OCI-LY3 (cell line): ENCODE results near the gene BEND5.

Source experiments
- EZH2phosphoT487 ChIP-seq: fragments of 200-600 bp; shearing (Covaris generic); IDR thresholded peaks from 2 replicates; pipeline ENCODE4 v1.6.1; 2018; ENCODE audit warnings: antibody characterized with exemption, mixed run types, low read depth
- TF ChIP-seq, protein P1 (sequence below): fragments of 200-600, 300-600 bp; sonication (generic); IDR thresholded peaks from 2 replicates; pipeline ENCODE4 v1.5.1; 2014; ENCODE audit warnings: antibody characterized with exemption, low read length, low read depth

DNA sequence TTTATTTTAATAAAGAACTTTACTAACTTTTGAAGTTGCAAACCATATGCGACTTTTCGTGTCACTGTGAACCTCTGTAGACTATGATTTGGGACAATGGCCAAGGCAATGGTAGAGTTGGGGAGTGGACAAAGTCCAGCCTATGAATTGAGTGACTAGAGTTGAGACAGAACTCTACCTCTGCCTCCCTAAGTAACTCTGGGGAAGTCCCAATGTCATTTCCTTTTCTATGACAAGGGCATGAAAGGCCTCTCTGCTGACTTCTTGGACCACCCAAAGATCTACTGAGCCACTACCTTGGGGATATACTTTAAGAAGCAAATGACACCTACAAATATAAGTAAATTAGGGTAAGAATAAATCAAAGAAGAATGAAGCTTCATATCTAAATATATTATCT is 19.3 kb downstream of the BEND5 start:
- TF ChIP-seq, protein P1, sequence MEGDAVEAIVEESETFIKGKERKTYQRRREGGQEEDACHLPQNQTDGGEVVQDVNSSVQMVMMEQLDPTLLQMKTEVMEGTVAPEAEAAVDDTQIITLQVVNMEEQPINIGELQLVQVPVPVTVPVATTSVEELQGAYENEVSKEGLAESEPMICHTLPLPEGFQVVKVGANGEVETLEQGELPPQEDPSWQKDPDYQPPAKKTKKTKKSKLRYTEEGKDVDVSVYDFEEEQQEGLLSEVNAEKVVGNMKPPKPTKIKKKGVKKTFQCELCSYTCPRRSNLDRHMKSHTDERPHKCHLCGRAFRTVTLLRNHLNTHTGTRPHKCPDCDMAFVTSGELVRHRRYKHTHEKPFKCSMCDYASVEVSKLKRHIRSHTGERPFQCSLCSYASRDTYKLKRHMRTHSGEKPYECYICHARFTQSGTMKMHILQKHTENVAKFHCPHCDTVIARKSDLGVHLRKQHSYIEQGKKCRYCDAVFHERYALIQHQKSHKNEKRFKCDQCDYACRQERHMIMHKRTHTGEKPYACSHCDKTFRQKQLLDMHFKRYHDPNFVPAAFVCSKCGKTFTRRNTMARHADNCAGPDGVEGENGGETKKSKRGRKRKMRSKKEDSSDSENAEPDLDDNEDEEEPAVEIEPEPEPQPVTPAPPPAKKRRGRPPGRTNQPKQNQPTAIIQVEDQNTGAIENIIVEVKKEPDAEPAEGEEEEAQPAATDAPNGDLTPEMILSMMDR = no peak
- no peak for TF ChIP-seq EZH2phosphoT487
